Measurements from ENCODE around the gene PGAP2. TPM values are rescaled to one million over a fixed set of nuclear protein-coding genes. Genes with fewer than 3 reads are reported as not detected.

The PGAP2 gene
- total and polyA plus RNA-seq, 2 of the 4 experiments (the other 2 are of a cell fraction) = 10.6 to 31.3 TPM

DNA sequence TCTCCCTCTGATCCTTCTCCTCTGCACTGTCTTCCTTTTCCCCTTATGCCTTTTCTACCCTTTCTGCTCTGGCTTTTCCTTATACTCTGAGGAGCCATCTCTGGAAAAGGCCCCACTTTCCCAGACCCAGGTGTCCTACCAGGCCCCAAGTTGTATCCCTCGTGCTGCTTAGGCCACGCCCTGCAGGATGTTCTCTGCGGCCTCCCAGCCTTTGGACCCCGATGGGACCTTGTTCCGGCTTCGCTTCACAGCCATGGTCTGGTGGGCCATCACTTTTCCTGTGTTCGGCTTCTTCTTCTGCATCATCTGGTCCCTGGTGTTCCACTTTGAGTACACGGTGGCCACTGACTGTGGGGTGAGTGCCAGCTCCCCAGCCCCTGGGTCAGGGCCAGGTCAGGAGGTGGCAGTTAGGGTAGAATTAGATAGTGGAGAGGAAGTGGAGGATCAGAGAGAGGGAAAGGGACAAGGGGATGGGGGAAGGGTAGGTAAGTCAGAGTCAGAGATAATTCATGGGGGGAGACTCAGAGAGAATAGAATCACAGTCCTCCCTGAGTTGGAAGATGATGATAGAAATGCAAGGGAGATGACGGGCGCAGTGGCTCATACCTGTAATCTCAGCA, 8.9 kb downstream of the PGAP2 start:
- Histone ChIP-seq H3K36me3 (ENCODE audit: control insufficient read depth, insufficient read depth, low read length) (peaks cover 3% of the 10 kb centered on the region), H3K4ac (ENCODE audit: low read depth, low read length) (no peak overlapping the region), H2BK120ac (ENCODE audit: low read depth, low read length) (no peak overlapping the region), H3K79me1 (ENCODE audit: low read depth in 1 of 2, low read length in 2 of 2) (no peaks in the 10 kb centered on the region; a peak in 1 of 4 replicates), H4K91ac (ENCODE audit: insufficient read depth, low read depth, low read length) (no peak overlapping the region), H3K23ac (ENCODE audit: low read depth, low read length) (no peak overlapping the region), H3K14ac (replicated peaks; ENCODE audit: low read depth, low read length) (no peak overlapping the region), H2BK15ac (ENCODE audit: low read depth, low read length) (no peak overlapping the region), H3K4me3 (ENCODE audit: insufficient read depth, low read depth, low read length) (no peak overlapping the region), H4K5ac (ENCODE audit: low read depth, low read length) (no peak overlapping the region), H3K4me2 (ENCODE audit: low read depth, low read length) (no peak overlapping the region), H4K20me1 (ENCODE audit: insufficient read depth, low read length) (no peaks in the 10 kb centered on the region; the same call in 1 of the 2 replicates), H2AK5ac (ENCODE audit: low read depth, low read length) (no peak overlapping the region), H3K9me1 (ENCODE audit: insufficient read depth, low read length) (no peaks in the 10 kb centered on the region), H4K8ac (ENCODE audit: low read depth in 2 of 2, low read length in 2 of 2) (no peak overlapping the region), H2BK20ac (ENCODE audit: low read depth, low read length) (no peak overlapping the region), H2AFZ (replicated peaks; ENCODE audit: low read length, poor library complexity) (no peak overlapping the region), H3K27me3 (ENCODE audit: control insufficient read depth, insufficient read depth, low read length) (no peaks in the 10 kb centered on the region), H2AK9ac (replicated peaks; ENCODE audit: low read depth, low read length, poor library complexity) (no peak overlapping the region), H3K18ac (ENCODE audit: low read depth, low read length) (no peak overlapping the region), H3K56ac (ENCODE audit: extremely low read depth, insufficient read depth, low read length) (no peak overlapping the region), H3K9ac (ENCODE audit: low read depth, low read length) (no peak overlapping the region), H2BK5ac (ENCODE audit: low read depth, low read length, poor library complexity, severe bottlenecking) (no peak overlapping the region), H3K27ac (ENCODE audit: insufficient read depth, low read length) (no peak overlapping the region), H3K4me1 (ENCODE audit: control insufficient read depth, insufficient read depth, low read length) (0 out of 2 replicates have a peak, but pooled peaks cover 2% of the 10 kb centered on the region), H3K9me3 (ENCODE audit: control insufficient read depth, insufficient read depth, low read length) (no peaks in the 10 kb centered on the region)
- no TSS peak for BruUV-seq (replicated peaks)
- dilution Hi-C loops (cut with HindIII; ENCODE audit: low sequenced_read_pairs, unreplicated experiment) (no loop called here), intact Hi-C loops (cut with micrococcal nuclease) (no loop called here), in situ Hi-C loops (cut with MboI; ENCODE audit: low sequenced_read_pairs) (no loop called here)
- no peak for ATAC-seq (ENCODE audit: low read depth)
- no peak for DNase-seq
- ChIA-PET POLR2A (ENCODE audit: unreplicated experiment) (no interaction called here), CTCF (interaction anchor here (1.3 kb wide), 1 partner anchor 9 kb away, joined by 3 read pairs; the partner anchor contains the start of gene PGAP2)
- 96% methylated on average over 7 of the region's 10 CpGs; no CpG with 5 or more reads in 1 of the 2 experiments for WGBS, 2 experiments (ENCODE audit: extremely low coverage in 2 of 2, insufficient read length in 1 of 2)
- TF ChIP-seq RFX5 (IDR thresholded peaks at IDR 0.05; ENCODE audit: low read depth, low read length) (no peak), MXI1 (IDR thresholded peaks at IDR 0.05; ENCODE audit: borderline replicate concordance, low read depth, low read length) (no peak), RAD21 (IDR thresholded peaks at IDR 0.05; ENCODE audit: low read length) (no peak), SMC3 (IDR thresholded peaks at IDR 0.05; ENCODE audit: low read depth, low read length) (no peak), MAFK (IDR thresholded peaks at IDR 0.05; ENCODE audit: low read depth, low read length) (no peak), RCOR1 (IDR thresholded peaks at IDR 0.05; ENCODE audit: insufficient replicate concordance, low read length) (no peak), BHLHE40 (IDR thresholded peaks at IDR 0.05; ENCODE audit: low read depth, low read length) (no peak)
- TF ChIP-seq, protein P1, sequence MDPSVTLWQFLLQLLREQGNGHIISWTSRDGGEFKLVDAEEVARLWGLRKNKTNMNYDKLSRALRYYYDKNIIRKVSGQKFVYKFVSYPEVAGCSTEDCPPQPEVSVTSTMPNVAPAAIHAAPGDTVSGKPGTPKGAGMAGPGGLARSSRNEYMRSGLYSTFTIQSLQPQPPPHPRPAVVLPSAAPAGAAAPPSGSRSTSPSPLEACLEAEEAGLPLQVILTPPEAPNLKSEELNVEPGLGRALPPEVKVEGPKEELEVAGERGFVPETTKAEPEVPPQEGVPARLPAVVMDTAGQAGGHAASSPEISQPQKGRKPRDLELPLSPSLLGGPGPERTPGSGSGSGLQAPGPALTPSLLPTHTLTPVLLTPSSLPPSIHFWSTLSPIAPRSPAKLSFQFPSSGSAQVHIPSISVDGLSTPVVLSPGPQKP (IDR thresholded peaks at IDR 0.05; ENCODE audit: borderline replicate concordance, low read depth, low read length) = no peak
